Neural cell (in vitro differentiated cells): Measurements from ENCODE around the gene MRPS31. TPM values are rescaled to one million over a fixed set of nuclear protein-coding genes. Genes with fewer than 3 reads are reported as not detected.

Source experiments
- H2AFZ ChIP-seq: fragments of 200-600, 300-800 bp; sonication (generic), shearing (Covaris generic); 2 replicates; pipeline ENCODE4 v1.6.0; 2014; ENCODE audit warnings: low read depth, mild to moderate bottlenecking, antibody characterized with exemption, low read length, moderate library complexity
- H3F3A ChIP-seq: fragments of 200-600 bp; shearing (Covaris generic); 2 replicates; pipeline ENCODE4 v1.6.1; 2016; ENCODE audit warnings: mild to moderate bottlenecking, moderate library complexity, mixed read lengths, antibody characterized with exemption, low read length; ENCODE audit not compliant: insufficient read depth, poor library complexity, severe bottlenecking
- H3K27ac ChIP-seq: fragments of 200-600, 300-800 bp; sonication (generic), shearing (Covaris generic); 2 replicates; pipeline ENCODE4 v1.5.1; 2014; ENCODE audit warnings: mild to moderate bottlenecking, low read length, moderate library complexity
- H3K27me3 ChIP-seq: fragments of 300-800, 200-600 bp; sonication (generic), shearing (Covaris generic); 2 replicates; pipeline ENCODE4 v1.6.0; 2014; ENCODE audit warnings: mild to moderate bottlenecking, low read depth, low read length, moderate library complexity; ENCODE audit not compliant: insufficient read depth
- H3K36me3 ChIP-seq: fragments of 300-800, 200-600 bp; sonication (generic), shearing (Covaris generic); 2 replicates; pipeline ENCODE4 v1.5.1; 2014; ENCODE audit warnings: mild to moderate bottlenecking, antibody characterized with exemption, low read length, moderate library complexity; ENCODE audit not compliant: insufficient read depth
- H3K4me2 ChIP-seq: fragments of 300-800, 200-600 bp; sonication (generic), shearing (Covaris generic); 2 replicates; pipeline ENCODE4 v1.6.0; 2014; ENCODE audit warnings: mild to moderate bottlenecking, low read length
- H3K4me3 ChIP-seq: fragments of 300-800, 200-600 bp; sonication (generic), shearing (Covaris generic); 2 replicates; pipeline ENCODE4 v1.5.1; 2014; ENCODE audit warnings: mild to moderate bottlenecking, low read length, moderate library complexity
- H3K79me2 ChIP-seq: fragments of 200-600 bp; shearing (Covaris generic); replicated peaks from 2 replicates; pipeline ENCODE4 v1.6.0; 2014; ENCODE audit warnings: mild to moderate bottlenecking, low read length, moderate library complexity; ENCODE audit not compliant: insufficient read depth
- H3K9ac ChIP-seq: fragments of 300-800, 200-600 bp; sonication (generic), shearing (Covaris generic); 2 replicates; pipeline ENCODE4 v1.6.1; 2016; ENCODE audit warnings: mild to moderate bottlenecking, low read length, mixed read lengths
- H3K9me2 ChIP-seq: fragments of 200-600 bp; shearing (Covaris generic); 2 replicates; pipeline ENCODE4 v1.6.1; 2016; ENCODE audit warnings: mild to moderate bottlenecking, low read length, mixed read lengths; ENCODE audit not compliant: insufficient read depth
- H3K9me3 ChIP-seq: fragments of 200-600, 300-800 bp; sonication (generic), shearing (Covaris generic); 2 replicates; pipeline ENCODE4 v1.6.1; 2016; ENCODE audit warnings: mild to moderate bottlenecking, mixed run types, low read length, moderate library complexity, mixed read lengths
- H4K20me1 ChIP-seq: fragments of 200-600 bp; shearing (Covaris generic); 2 replicates; pipeline ENCODE4 v1.6.1; 2016; ENCODE audit warnings: mild to moderate bottlenecking, mixed run types; ENCODE audit not compliant: insufficient read depth
- EP300 ChIP-seq: fragments of 450-650 bp; conservative IDR thresholded peaks from 2 replicates; pipeline ENCODE4 v1.6.1; 2014; ENCODE audit warnings: antibody characterized with exemption, mild to moderate bottlenecking, moderate library complexity; ENCODE audit not compliant: poor library complexity, severe bottlenecking
- EZH2 ChIP-seq: fragments of 200-600, 300-800 bp; shearing (Covaris generic), sonication (generic); IDR thresholded peaks from 2 replicates; pipeline ENCODE4 v1.6.1; 2014; ENCODE audit warnings: antibody characterized with exemption, low read length, borderline replicate concordance, mild to moderate bottlenecking; ENCODE audit not compliant: insufficient read depth, poor library complexity, severe bottlenecking
- MXI1 ChIP-seq: fragments of 450-650 bp; conservative IDR thresholded peaks from 2 replicates; pipeline ENCODE4 v1.6.1; 2014; ENCODE audit warnings: antibody characterized with exemption, mild to moderate bottlenecking; ENCODE audit not compliant: poor library complexity, severe bottlenecking
- POLR2AphosphoS5 ChIP-seq: IDR thresholded peaks from 2 replicates; pipeline ENCODE4 v1.6.1; 2012
- RAD21 ChIP-seq: fragments of 450-650 bp; conservative IDR thresholded peaks from 2 replicates; pipeline ENCODE4 v1.6.1; 2014; ENCODE audit warnings: antibody characterized with exemption, mild to moderate bottlenecking, moderate library complexity
- REST ChIP-seq: IDR thresholded peaks from 2 replicates; pipeline ENCODE4 v1.6.1; 2012; ENCODE audit warnings: borderline replicate concordance
- SMC3 ChIP-seq: fragments of 450-650 bp; conservative IDR thresholded peaks from 2 replicates; pipeline ENCODE4 v1.6.1; 2014; ENCODE audit warnings: antibody characterized with exemption, mild to moderate bottlenecking, moderate library complexity; ENCODE audit not compliant: poor library complexity
- TAF1 ChIP-seq: IDR thresholded peaks from 2 replicates; pipeline ENCODE4 v1.6.1; 2012; ENCODE audit warnings: low read depth
- polyA plus RNA-seq: library from polyadenylated mRNA; depleted of rRNA; stranded (reverse); fragments of >200 nt; gene quantifications from 2 replicates; pipeline ENCODE4 v1.2.3, GENCODE V29; 2014
- TF ChIP-seq, protein P1 (sequence below): fragments of 450-650 bp; IDR thresholded peaks from 2 replicates; pipeline ENCODE4 v1.5.1; 2014; ENCODE audit warnings: antibody characterized with exemption, mild to moderate bottlenecking, moderate library complexity; ENCODE audit not compliant: poor library complexity, severe bottlenecking

The MRPS31 gene
- polyA plus RNA-seq, 1 donor from 2014 or later, result 72.4 TPM

GRCh38 chr13:40779049-40779448 is 8.1 kb upstream of the MRPS31 start:
- Histone ChIP-seq H3K4me2 (no peak overlapping the region), H3K9ac (no peak overlapping the region), H2AFZ (no peak overlapping the region), H4K20me1 (no peaks in the 10 kb centered on the region), H3K27me3 (no peaks in the 10 kb centered on the region), H3F3A (no peaks in the 10 kb centered on the region), H3K4me3 (no peak overlapping the region), H3K27ac (no peak overlapping the region), H3K36me3 (no peaks in the 10 kb centered on the region), H3K9me2 (no peaks in the 10 kb centered on the region), H3K9me3 (no peaks in the 10 kb centered on the region), H3K79me2 (no peaks in the 10 kb centered on the region)
- TF ChIP-seq TAF1 (no peak), SMC3 (no peak), MXI1 (no peak), RAD21 (no peak), EZH2 (no peak), EP300 (no peak)

DNA sequence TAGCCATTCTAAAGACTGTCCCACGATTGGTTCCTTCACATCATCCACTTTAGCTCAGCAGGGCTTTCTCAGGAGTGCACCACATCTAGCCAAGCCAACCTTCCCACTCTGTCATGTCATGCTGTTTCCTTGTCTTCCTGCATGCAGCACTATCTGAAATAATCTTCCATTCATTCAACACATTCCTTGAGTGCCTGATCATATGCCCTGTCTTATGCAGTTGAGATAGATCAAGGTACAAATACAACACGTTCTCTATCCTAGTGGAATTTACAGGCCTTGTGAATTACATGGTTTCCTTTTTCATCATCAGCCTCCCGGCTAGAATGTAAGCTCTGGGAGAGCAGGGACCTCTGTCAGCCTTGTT is 6.8 kb upstream of the MRPS31 start:
- Histone ChIP-seq H3F3A (no peaks in the 10 kb centered on the region), H3K4me3 (no peak overlapping the region), H3K79me2 (no peaks in the 10 kb centered on the region), H3K36me3 (no peaks in the 10 kb centered on the region), H2AFZ (no peak overlapping the region), H3K4me2 (no peak overlapping the region), H3K27ac (no peak overlapping the region), H3K9ac (no peak overlapping the region), H3K9me2 (no peaks in the 10 kb centered on the region), H3K9me3 (no peaks in the 10 kb centered on the region), H4K20me1 (no peaks in the 10 kb centered on the region), H3K27me3 (no peaks in the 10 kb centered on the region)
- no peak for TF ChIP-seq EZH2
- no peak for TF ChIP-seq EP300
- TF ChIP-seq POLR2AphosphoS5, result no peak
- no peak for TF ChIP-seq RAD21
- TF ChIP-seq TAF1, result no peak
- TF ChIP-seq MXI1, result no peak
- no peak for TF ChIP-seq SMC3
- TF ChIP-seq, protein P1, sequence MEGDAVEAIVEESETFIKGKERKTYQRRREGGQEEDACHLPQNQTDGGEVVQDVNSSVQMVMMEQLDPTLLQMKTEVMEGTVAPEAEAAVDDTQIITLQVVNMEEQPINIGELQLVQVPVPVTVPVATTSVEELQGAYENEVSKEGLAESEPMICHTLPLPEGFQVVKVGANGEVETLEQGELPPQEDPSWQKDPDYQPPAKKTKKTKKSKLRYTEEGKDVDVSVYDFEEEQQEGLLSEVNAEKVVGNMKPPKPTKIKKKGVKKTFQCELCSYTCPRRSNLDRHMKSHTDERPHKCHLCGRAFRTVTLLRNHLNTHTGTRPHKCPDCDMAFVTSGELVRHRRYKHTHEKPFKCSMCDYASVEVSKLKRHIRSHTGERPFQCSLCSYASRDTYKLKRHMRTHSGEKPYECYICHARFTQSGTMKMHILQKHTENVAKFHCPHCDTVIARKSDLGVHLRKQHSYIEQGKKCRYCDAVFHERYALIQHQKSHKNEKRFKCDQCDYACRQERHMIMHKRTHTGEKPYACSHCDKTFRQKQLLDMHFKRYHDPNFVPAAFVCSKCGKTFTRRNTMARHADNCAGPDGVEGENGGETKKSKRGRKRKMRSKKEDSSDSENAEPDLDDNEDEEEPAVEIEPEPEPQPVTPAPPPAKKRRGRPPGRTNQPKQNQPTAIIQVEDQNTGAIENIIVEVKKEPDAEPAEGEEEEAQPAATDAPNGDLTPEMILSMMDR, result no peak
- TF ChIP-seq REST, result no peak
